ENCODE data around the gene CASP5. TPM values are rescaled to one million over a fixed set of nuclear protein-coding genes. Genes with fewer than 3 reads are reported as not detected.

Gene CASP5
- polyA plus RNA-seq, 3 donors, result 2.3 to 6.4 (median 4.4) TPM

DNA sequence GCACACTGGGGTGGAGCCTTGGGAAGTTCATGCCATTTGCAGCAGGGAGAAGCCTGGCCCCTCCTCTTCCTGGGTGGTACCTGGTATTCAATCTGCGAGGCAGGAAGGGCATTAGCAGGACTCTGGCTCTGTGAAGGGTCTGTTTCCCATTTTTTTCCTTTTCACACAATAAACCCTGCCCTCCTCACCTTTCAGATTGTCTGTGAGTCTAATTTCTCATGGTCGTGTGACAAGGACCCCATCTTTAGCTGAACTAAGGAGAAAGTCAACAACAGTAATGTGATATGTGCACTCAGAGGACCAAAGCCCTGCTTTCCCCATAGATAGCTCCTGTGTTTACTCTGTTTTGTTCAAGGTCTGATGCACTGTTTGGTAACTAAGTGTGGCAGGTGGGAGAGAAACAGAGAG lies 28.0 kb downstream of the CASP5 start:
- Histone ChIP-seq H3K9me3 (replicated peaks in 1 of 2; ENCODE audit: control insufficient read depth in 1 of 2, insufficient read depth in 1 of 2, low read length in 2 of 2) (no peaks in the 10 kb centered on the region), H3K4me3 (replicated peaks in 1 of 3; ENCODE audit: low read depth in 2 of 3, low read length in 3 of 3) (no peak overlapping the region), H4K20me1 (ENCODE audit: insufficient read depth, low read length) (no peaks in the 10 kb centered on the region), H3K79me2 (ENCODE audit: insufficient read depth, low read length) (no peaks in the 10 kb centered on the region), H3K27me3 (ENCODE audit: control insufficient read depth in 2 of 2, insufficient read depth in 2 of 2, low read length in 2 of 2) (no peaks in the 10 kb centered on the region), H3K27ac (ENCODE audit: low read depth in 1 of 2, low read length in 2 of 2) (no peak overlapping the region), H3K36me3 (replicated peaks in 1 of 2; ENCODE audit: control insufficient read depth in 1 of 2, insufficient read depth in 2 of 2, low read length in 2 of 2) (no peaks in the 10 kb centered on the region), H3K4me2 (replicated peaks; ENCODE audit: extremely low read depth, low read length, poor library complexity, severe bottlenecking) (no peak overlapping the region), H3K9ac (ENCODE audit: insufficient read depth, low read length, poor library complexity, severe bottlenecking) (no peak overlapping the region), H3K4me1 (ENCODE audit: control insufficient read depth in 1 of 2, insufficient read depth in 2 of 2, low read length in 2 of 2) (no peaks in the 10 kb centered on the region), H2AFZ (ENCODE audit: insufficient read depth, low read depth, low read length, poor library complexity, severe bottlenecking) (no peak overlapping the region)
- H3K4me3 Mint-ChIP-seq, result no peak overlapping the region
- H3K36me3 Mint-ChIP-seq, result peaks cover 0 to 3% of the 10 kb centered on the region in 2 donors
- H3K27ac Mint-ChIP-seq, result no peak overlapping the region
- H3K4me1 Mint-ChIP-seq, result no peaks in the 10 kb centered on the region
- H3K9me3 Mint-ChIP-seq, result peaks cover 0 to 9% (median 2%) of the 10 kb centered on the region in 7 donors
- 80% methylated on average over 1 of the region's 2 CpGs for WGBS (ENCODE audit: insufficient coverage)
- intact Hi-C loops (cut with micrococcal nuclease), result no loop called here
- TF ChIP-seq, protein P1, sequence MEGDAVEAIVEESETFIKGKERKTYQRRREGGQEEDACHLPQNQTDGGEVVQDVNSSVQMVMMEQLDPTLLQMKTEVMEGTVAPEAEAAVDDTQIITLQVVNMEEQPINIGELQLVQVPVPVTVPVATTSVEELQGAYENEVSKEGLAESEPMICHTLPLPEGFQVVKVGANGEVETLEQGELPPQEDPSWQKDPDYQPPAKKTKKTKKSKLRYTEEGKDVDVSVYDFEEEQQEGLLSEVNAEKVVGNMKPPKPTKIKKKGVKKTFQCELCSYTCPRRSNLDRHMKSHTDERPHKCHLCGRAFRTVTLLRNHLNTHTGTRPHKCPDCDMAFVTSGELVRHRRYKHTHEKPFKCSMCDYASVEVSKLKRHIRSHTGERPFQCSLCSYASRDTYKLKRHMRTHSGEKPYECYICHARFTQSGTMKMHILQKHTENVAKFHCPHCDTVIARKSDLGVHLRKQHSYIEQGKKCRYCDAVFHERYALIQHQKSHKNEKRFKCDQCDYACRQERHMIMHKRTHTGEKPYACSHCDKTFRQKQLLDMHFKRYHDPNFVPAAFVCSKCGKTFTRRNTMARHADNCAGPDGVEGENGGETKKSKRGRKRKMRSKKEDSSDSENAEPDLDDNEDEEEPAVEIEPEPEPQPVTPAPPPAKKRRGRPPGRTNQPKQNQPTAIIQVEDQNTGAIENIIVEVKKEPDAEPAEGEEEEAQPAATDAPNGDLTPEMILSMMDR (IDR thresholded peaks at IDR 0.05), result no peak
- peaks cover 0 to under 1% (median 0%) of the 10 kb centered on the region in 3 donors for H3K27me3 Mint-ChIP-seq (ENCODE audit: low read depth in 3 of 3)
- DNase-seq, result no peak

DNA sequence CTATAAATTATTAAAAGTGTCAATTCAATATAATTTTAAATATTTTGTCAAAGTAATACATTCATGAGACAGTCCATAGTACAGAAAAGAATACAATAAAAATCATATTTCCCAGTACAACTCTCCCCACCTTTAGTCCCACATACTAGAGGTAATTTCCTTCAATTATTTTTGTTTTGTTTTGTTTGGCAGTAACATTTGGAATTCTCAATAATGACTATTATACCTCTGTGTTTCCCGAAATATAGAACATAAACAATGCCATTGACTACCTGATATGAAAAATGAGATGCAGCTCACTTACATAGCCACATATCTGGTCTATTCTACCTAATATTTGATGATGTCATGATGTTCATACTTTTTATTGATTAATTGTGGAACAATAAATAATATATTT lies 30.2 kb downstream of the CASP5 start:
- no peak for DNase-seq
- Histone ChIP-seq H3K4me2 (replicated peaks; ENCODE audit: extremely low read depth, low read length, poor library complexity, severe bottlenecking) (no peak overlapping the region), H4K20me1 (ENCODE audit: insufficient read depth, low read length) (no peaks in the 10 kb centered on the region), H3K4me3 (replicated peaks in 1 of 3; ENCODE audit: low read depth in 2 of 3, low read length in 3 of 3) (no peak overlapping the region), H3K4me1 (ENCODE audit: control insufficient read depth in 1 of 2, insufficient read depth in 2 of 2, low read length in 2 of 2) (no peaks in the 10 kb centered on the region), H3K9ac (ENCODE audit: insufficient read depth, low read length, poor library complexity, severe bottlenecking) (no peak overlapping the region), H3K36me3 (replicated peaks in 1 of 2; ENCODE audit: control insufficient read depth in 1 of 2, insufficient read depth in 2 of 2, low read length in 2 of 2) (no peaks in the 10 kb centered on the region), H3K27me3 (ENCODE audit: control insufficient read depth in 2 of 2, insufficient read depth in 2 of 2, low read length in 2 of 2) (no peaks in the 10 kb centered on the region), H3K27ac (ENCODE audit: low read depth in 1 of 2, low read length in 2 of 2) (no peak overlapping the region), H3K79me2 (ENCODE audit: insufficient read depth, low read length) (no peaks in the 10 kb centered on the region), H3K9me3 (replicated peaks in 1 of 2; ENCODE audit: control insufficient read depth in 1 of 2, insufficient read depth in 1 of 2, low read length in 2 of 2) (no peaks in the 10 kb centered on the region), H2AFZ (ENCODE audit: insufficient read depth, low read depth, low read length, poor library complexity, severe bottlenecking) (no peak overlapping the region)
- Mint-ChIP-seq H3K4me1 (no peaks in the 10 kb centered on the region), H3K27me3 (ENCODE audit: low read depth in 3 of 3) (no peaks in the 10 kb centered on the region), H3K36me3 (peaks cover 0 to 3% of the 10 kb centered on the region in 2 donors), H3K4me3 (no peak overlapping the region), H3K9me3 (peaks cover 0 to 11% (median 4%) of the 10 kb centered on the region in 7 donors), H3K27ac (no peak overlapping the region)
- TF ChIP-seq, protein P1 (IDR thresholded peaks at IDR 0.05), result no peak
- WGBS (ENCODE audit: insufficient coverage), result no CpG with 5 or more reads among the region's 1 CpG
- intact Hi-C loops (cut with micrococcal nuclease), result no loop called here

Measured in CD14-positive monocyte (primary cell).